Thymus (tissue), 11 donors: ENCODE results near the gene NDEL1. TPM values are rescaled to one million over a fixed set of nuclear protein-coding genes. Genes with fewer than 3 reads are reported as not detected.

Source experiments
- DNase-seq, 9 donors: peaks; one replicate each; pipeline ENCODE4 v3.0.0-alpha.2; 2013; ENCODE audit warnings: low spot score in 9 of 9, low read depth in 6 of 9, missing footprints in 1 of 9
- H3K27ac ChIP-seq, 2 donors: one replicate each; pipeline ENCODE4 v1.5.1; 2013; ENCODE audit warnings: control low read depth in 1 of 2, low read depth in 1 of 2, low read length in 1 of 2, mild to moderate bottlenecking in 1 of 2, moderate library complexity in 1 of 2
- H3K27me3 ChIP-seq, 2 donors: one replicate each; pipeline ENCODE4 v1.5.1; 2013; ENCODE audit warnings: low read length in 1 of 2; ENCODE audit not compliant: control insufficient read depth in 2 of 2, insufficient read depth in 1 of 2
- H3K36me3 ChIP-seq, 2 donors: one replicate each; pipeline ENCODE4 v1.5.1; 2013; ENCODE audit warnings: low read length in 1 of 2, mild to moderate bottlenecking in 1 of 2, moderate library complexity in 1 of 2; ENCODE audit not compliant: control insufficient read depth in 2 of 2, insufficient read depth in 2 of 2
- H3K4me1 ChIP-seq, 2 donors: one replicate each; pipeline ENCODE4 v1.5.1; 2013; ENCODE audit warnings: low read length in 2 of 2; ENCODE audit not compliant: control insufficient read depth in 2 of 2, insufficient read depth in 2 of 2
- H3K4me3 ChIP-seq, 2 donors: one replicate each; pipeline ENCODE4 v1.5.1; 2013; ENCODE audit warnings: low read length in 2 of 2, control low read depth in 1 of 2, mild to moderate bottlenecking in 1 of 2
- H3K9me3 ChIP-seq, 2 donors: one replicate each; pipeline ENCODE4 v1.5.1; 2013; ENCODE audit warnings: low read length in 1 of 2, mild to moderate bottlenecking in 1 of 2; ENCODE audit not compliant: control insufficient read depth in 2 of 2, insufficient read depth in 1 of 2
- WGBS: extraction: QIAGEN DNeasy Blood & Tissue Kit; methylation state at CpG from one replicate; pipeline ENCODE4 v1.1.7; 2013; 5-methylcytosine and 5-hydroxymethylcytosine counted together
- polyA plus RNA-seq: library from polyadenylated mRNA; stranded (reverse); fragments of 200-250 nt; gene quantifications from one replicate; pipeline ENCODE4 v1.2.3, GENCODE V29; 2013
- total RNA-seq: library from RNA; stranded (reverse); fragments of 120-200 nt; gene quantifications from one replicate; pipeline ENCODE4 v1.2.4, GENCODE V29; 2013
- donor health status: healthy.

The NDEL1 gene
- total and polyA plus RNA-seq, 2 donors: 17.8 to 24.4 TPM

DNA sequence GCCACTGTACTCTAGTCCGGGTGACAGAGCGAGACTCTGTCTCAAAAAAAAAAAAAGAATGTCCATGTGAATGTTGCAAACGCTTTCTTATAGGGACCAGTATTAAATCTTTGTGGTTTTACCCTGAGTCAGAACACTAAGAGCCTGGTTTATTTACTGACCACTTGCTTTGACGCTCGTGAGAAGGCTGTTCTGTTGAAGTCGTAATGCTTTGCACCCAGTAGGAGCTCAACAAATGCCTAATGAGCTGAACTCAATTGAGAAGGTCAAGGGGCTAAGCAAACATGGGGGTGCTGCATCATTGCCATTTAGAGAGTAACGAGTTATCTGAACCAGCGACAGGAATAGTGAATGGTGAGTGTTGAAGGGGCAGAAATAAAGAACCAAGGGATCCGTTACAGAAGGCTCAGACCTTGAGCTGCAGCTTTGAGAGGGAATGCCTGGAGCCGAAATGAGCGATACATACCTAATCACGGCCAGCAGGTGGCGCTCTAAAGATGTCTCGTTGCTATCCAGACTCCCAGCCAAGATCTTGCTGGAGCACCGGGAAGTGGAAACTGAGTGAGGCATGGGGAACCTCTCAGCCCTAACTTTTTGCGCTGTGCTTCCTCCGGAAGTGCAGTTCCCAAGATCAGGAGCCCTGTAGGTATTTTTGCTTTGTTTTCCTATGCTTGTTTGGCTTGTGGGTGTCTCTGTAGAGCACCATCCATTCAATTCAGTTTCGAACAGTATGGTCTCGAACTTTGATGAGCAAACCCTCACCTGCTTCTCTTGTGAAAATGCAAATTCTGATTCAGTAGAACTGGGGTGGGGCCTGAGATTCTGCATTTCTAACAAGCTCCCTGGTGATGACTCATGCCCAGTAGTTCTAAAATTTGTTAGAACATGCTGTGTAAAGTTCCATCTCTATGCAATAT, 25.5 kb upstream of the NDEL1 start:
- peak; percentile 34 to 82 (median 62) for DNase-seq
- 32% methylated on average over 19 of the region's 19 CpGs for WGBS
- H3K4me1 ChIP-seq: no peaks in the 10 kb centered on the region
- no peak overlapping the region for H3K27ac ChIP-seq
- no peaks in the 10 kb centered on the region for H3K36me3 ChIP-seq
- H3K9me3 ChIP-seq: no peaks in the 10 kb centered on the region
- no peak overlapping the region for H3K4me3 ChIP-seq
- peaks cover 0 to 20% of the 10 kb centered on the region in 2 donors for H3K27me3 ChIP-seq

- no peaks in the 10 kb centered on the region for H3K4me1 ChIP-seq
- peaks cover 0 to 23% of the 10 kb centered on the region in 2 donors for H3K27me3 ChIP-seq
- DNase-seq: no peak
- no peaks in the 10 kb centered on the region for H3K36me3 ChIP-seq
- H3K27ac ChIP-seq: no peak overlapping the region
- 99% methylated on average over 1 of the region's 1 CpG for WGBS
- no peak overlapping the region for H3K4me3 ChIP-seq
- no peaks in the 10 kb centered on the region for H3K9me3 ChIP-seq
Observed at GRCh38 chr17:8410883-8411238, 24.8 kb upstream of the NDEL1 start.

- Histone ChIP-seq H3K36me3 (no peaks in the 10 kb centered on the region), H3K27me3 (peaks cover 0 to 26% of the 10 kb centered on the region in 2 donors), H3K9me3 (no peaks in the 10 kb centered on the region), H3K27ac (no peak overlapping the region), H3K4me3 (no peak overlapping the region), H3K4me1 (no peaks in the 10 kb centered on the region)
- WGBS: 87% methylated on average over 5 of the region's 5 CpGs
- DNase-seq: no peak
Observed at GRCh38 chr17:8412089-8412488, 23.6 kb upstream of the NDEL1 start.

GRCh38 chr17:8413328-8413727, 22.4 kb upstream of the NDEL1 start:
- Histone ChIP-seq H3K27ac (no peak overlapping the region), H3K36me3 (no peaks in the 10 kb centered on the region), H3K4me3 (no peak overlapping the region), H3K4me1 (no peaks in the 10 kb centered on the region), H3K27me3 (peaks cover 2 to 32% of the 10 kb centered on the region in 2 donors), H3K9me3 (no peaks in the 10 kb centered on the region)
- 19% methylated on average over 4 of the region's 4 CpGs for WGBS
- no peak for DNase-seq

DNA sequence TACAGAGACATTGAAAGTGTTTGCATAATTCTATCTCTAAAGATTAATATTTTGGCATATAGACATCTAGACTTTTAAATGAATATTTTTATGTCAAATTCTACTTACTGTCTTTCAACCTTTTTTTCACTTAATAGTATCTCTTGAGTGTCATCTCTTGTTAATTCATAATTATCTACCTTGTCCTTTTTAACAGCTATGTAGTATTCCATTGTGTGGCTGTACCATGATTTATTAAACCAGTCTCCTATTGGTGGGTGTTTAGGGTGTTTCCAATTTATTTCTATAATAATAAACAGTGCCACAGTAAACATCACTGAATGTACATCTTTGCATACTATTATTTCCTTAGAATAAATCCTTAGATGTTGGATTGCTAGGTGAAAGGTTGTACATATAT, 21.7 kb upstream of the NDEL1 start:
- H3K27ac ChIP-seq: no peak overlapping the region
- no peak overlapping the region for H3K4me3 ChIP-seq
- H3K36me3 ChIP-seq: no peaks in the 10 kb centered on the region
- no peaks in the 10 kb centered on the region for H3K4me1 ChIP-seq
- peaks cover 2 to 33% of the 10 kb centered on the region in 2 donors for H3K27me3 ChIP-seq
- DNase-seq: no peak
- no peaks in the 10 kb centered on the region for H3K9me3 ChIP-seq

DNA sequence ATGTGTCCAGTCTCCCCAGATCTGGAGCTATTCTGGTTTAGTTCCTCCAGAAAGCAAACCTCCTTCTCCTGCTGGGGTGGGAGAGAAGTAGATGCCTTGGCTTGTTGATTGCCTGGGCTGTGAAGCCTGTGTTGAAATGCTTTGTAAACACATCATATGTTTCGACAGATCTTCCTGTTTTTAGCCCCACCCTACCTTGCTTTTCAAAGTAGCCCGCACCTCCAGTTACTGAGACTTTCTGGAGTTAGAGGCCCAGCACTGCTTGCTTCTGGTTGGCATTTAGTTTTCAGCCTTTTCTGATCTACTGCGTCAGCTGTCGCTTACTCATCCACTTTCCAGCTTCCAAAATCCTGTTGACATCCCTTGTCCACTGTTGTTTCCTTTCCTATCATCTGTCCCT, 17.9 kb upstream of the NDEL1 start:
- Histone ChIP-seq H3K36me3 (no peaks in the 10 kb centered on the region), H3K4me1 (no peaks in the 10 kb centered on the region), H3K27ac (no peak overlapping the region), H3K27me3 (peaks cover 2 to 28% of the 10 kb centered on the region in 2 donors), H3K4me3 (no peak overlapping the region), H3K9me3 (no peaks in the 10 kb centered on the region)
- WGBS: 95% methylated on average over 4 of the region's 4 CpGs
- no peak for DNase-seq

GRCh38 chr17:8418471-8418870, 17.2 kb upstream of the NDEL1 start:
- H3K4me3 ChIP-seq: no peak overlapping the region
- no peaks in the 10 kb centered on the region for H3K36me3 ChIP-seq
- H3K9me3 ChIP-seq: no peaks in the 10 kb centered on the region
- DNase-seq: no peak
- peaks cover 2 to 21% of the 10 kb centered on the region in 2 donors for H3K27me3 ChIP-seq
- no peak overlapping the region for H3K27ac ChIP-seq
- no peaks in the 10 kb centered on the region for H3K4me1 ChIP-seq
- 89% methylated on average over 1 of the region's 1 CpG for WGBS

DNA sequence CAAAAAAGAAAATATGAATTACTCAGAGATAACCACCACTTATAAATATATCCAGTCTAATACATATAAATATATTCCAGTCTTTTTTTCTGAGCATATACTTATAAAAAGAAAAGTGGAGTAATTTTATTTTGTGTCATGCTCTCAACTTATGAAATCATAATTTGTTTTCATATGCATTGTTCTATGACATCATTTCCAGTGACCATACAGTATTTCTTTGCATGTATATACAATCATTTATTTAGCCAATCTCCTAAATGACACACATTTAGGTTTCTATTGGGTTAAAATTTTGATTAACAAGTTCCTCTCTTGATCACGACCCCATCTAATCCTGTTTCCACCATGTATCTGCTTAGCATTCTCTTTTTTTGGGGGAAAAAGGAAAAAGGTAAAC, 16.4 kb upstream of the NDEL1 start:
- WGBS: 84% methylated on average over 1 of the region's 1 CpG
- Histone ChIP-seq H3K9me3 (no peaks in the 10 kb centered on the region), H3K27me3 (peaks cover 2 to 20% of the 10 kb centered on the region in 2 donors), H3K36me3 (no peaks in the 10 kb centered on the region), H3K4me1 (no peaks in the 10 kb centered on the region), H3K27ac (no peak overlapping the region), H3K4me3 (no peak overlapping the region)
- no peak for DNase-seq

- Histone ChIP-seq H3K27ac (peak overlapping the region in 1 of 2 donors; percentile 17), H3K4me3 (no peak overlapping the region), H3K27me3 (peaks cover 2 to 20% of the 10 kb centered on the region in 2 donors), H3K9me3 (no peaks in the 10 kb centered on the region), H3K36me3 (no peaks in the 10 kb centered on the region), H3K4me1 (no peaks in the 10 kb centered on the region)
- DNase-seq: peak in 1 of 9 donors; percentile 10
- 77% methylated on average over 5 of the region's 5 CpGs for WGBS
Observed at GRCh38 chr17:8420041-8420934, 15.4 kb upstream of the NDEL1 start.
